HG03558 (cell line): Measurements from ENCODE around the gene PRKAG2.
"Not testable (repeated sequence)": the region's sequence is repeated elsewhere in the genome, so short reads cannot be mapped to it uniquely, and the experiment has no call there.

Source experiments
- ATAC-seq: cut with Tn5 transposase; IDR thresholded peaks from one replicate; pipeline ENCODE4 v1.9.1; 2021; ENCODE audit warnings: moderate number of reproducible peaks; ENCODE audit not compliant: unreplicated experiment; ENCODE audit errors: extremely low read depth

PRKAG2 gene

GRCh38 chr7:151876899-151877777 is at the start of gene PRKAG2:
TSS of gene PRKAG2 (minus strand) at chr7:151877115. CDS start at chr7:151876620, 495 bp downstream.
- no peak for ATAC-seq

DNA sequence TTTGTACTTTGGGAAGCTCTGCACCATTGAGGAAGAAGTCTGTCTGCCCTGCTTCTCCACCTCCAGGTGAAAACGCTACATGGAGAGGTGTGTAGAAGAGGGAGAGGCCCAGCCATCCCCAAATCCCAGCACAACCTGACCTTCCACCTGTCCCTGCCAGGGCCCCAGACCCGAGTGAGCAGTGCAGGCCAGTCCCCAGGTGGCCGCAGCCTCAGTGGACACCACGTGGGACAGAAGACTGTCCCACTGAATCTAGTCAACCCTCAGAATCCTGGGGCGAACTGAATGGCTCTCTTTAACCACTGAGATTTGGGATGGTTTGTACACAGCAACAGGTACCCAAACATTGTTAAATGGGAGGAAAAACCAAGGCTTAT is 49.4 kb upstream of the PRKAG2 start:
- no peak for ATAC-seq

DNA sequence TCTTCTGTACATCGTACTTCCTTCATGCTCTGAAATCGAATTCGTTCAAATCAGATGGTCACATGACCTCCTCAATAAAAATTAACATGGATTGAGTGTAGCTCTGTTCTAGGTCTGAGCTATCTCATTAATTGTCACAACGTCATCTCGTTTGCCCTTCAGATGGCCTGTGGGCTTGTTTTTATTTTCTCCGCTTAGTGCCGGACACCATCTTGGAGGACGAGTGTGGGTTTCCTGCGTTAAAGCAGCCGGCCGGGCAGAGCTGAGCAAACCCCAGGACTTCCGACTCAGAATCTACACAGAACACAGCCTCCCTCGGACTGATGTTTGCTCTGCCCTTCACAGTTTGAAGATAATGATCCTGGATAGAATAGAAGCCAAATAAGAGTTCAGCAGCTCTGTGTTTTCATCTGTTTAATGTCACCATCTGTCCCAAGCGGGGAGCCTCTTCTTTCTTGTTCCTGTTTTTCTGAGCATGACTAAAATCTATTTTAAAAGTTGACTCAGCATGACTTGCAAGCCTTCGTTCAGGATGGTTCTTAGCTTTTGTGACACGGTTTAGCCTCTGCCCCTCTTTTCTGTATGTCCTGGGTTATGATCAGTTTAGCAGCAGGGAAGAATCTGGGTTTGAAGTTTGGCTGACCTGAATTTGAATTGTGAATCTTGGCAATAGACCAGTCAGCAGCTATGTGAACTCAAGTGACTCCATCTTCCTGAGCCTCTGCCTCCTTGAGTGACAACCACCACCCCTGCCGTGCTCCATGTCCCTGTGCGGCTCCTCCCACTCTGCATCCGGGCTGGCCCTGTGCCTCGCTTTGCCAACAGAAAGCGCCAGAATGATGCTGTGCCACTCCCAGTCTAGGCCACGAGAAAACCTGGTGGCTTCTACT is 48.8 kb upstream of the PRKAG2 start:
- no peak for ATAC-seq

DNA sequence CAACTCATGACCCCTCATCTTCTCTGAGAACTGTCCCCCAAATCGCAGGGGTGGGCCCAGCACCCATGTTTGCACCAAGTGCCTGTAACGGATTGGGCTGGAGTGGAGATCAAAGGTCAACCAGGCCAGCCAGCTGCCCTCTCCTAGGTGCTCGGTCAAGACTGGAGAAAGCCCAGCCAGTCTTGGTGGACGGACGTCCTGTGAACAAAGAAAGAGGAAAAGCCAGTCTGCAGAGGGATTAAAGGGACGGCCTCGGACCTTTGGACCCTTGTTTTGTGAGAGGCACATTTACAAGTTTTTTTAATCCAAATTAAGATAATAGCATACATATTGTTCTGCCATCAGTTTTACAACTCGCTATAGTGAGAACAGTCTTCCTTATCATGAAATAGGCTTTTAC is 47.6 kb upstream of the PRKAG2 start:
- no peak for ATAC-seq

- no peak for ATAC-seq
Measured at GRCh38 chr7:151924001-151924400, 47.1 kb upstream of the PRKAG2 start.

DNA sequence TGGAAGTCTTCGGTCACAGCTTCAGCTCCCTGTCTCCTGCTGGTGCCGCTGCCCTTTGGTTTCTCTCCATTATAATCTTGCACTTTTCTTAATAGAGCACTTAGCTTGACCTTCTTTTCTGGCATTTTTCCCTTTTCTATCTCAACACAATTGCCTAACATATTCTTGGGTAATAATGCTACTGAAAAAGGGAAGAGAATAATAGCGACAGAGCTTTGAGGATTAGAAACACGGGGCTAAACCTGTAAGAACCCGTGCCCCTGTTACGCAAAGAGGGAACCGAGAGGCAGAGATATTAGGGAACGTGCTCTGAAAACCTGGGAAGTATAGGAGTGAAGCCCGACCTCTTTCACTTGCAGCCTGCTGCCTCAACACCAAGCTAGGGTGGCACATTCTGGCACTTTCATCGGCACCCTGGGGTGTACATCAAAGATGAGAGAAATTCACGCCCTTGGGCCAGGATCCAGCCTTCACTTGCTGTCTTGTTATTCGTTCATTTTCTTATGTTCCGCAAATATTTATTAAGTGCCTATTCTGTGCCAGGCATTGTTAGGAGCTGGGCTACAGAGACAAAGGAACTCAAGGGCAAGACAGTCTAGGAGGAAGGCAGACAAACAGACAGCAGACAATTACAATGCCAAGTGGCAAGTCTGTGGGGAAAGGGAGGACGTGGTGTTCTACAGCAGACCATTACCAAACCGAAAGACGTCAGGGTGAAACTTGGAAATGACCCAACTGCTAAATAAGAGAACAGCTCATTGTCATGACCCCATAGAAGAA is 46.4 kb upstream of the PRKAG2 start:
- no peak for ATAC-seq

DNA sequence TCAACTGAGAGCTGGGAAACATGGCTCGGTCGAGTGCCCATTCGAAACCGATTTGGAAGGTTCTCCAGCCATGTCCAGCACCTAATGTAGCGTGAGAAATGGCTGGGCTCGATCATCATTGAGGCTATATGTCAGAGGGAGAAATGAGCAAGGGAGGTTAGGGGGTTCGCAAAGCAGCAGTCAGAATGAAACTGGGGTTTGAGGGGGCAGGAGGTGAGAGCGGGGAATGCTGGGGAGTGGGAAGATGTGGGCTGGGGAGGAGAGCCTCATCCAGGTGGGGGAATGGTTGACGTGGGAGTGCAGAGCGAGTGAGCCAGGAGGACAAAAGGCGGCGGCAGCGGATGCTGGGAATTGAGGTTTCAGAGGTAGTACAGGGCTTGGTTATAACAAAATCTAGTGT is 44.5 kb upstream of the PRKAG2 start:
- no peak for ATAC-seq

DNA sequence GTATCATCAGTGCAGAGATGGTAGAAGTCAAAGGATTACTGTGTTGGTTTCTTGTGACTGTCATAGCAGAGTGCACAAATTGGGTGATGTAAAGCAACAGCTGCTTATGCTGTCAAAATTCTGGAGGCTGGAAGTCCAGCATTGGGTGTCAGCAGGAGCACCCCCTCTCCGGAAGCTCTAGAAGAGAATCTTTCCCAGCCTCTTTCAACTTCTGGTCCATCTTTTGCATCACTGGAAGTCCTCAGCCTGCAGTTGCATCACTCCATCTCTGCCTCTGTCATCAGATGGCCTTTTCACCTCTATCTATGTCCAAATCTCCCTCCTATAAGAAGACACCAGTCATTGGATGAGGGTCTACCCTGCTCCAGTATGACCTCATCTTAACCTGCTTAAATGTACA is 43.6 kb upstream of the PRKAG2 start:
- no peak for ATAC-seq

DNA sequence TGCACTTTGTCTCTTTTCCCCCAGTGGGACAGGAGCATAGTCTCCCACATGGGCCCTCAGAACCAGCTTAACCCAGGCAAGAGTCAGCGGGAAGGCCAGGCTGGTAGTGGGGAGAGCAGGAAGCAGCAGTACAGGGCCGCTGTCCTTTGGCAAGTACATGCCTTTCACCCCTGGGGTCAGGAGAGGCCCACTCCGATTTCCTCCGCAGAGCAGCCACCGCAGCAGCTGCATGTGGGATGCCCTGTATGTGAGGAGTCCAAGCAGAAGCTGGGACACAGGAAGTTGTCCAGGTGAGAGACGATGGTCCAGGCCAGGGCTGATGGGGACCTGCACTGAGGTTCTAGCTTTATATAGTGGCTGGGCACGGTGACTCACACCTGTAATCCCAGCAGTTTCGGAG is 42.7 kb upstream of the PRKAG2 start:
- no peak for ATAC-seq

DNA sequence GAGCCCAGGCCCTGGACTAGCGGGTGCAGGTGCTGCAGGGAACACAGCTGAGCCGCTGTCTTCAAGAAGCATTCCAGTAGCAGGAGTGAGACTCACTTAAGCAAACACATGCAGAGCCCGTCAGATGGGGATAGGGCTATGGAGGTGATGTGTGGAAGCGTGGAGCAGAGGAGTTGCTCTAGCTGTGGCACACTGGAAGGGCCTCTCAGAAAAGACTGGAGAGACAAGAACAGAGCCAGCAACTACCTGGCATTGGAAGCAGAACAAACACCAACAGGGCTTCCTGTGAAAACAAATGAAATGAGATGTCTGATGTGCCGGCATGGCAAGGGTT is 41.6 kb upstream of the PRKAG2 start:
- no peak for ATAC-seq

GRCh38 chr7:151917791-151918509 is 41.0 kb upstream of the PRKAG2 start:
- ATAC-seq = no peak

DNA sequence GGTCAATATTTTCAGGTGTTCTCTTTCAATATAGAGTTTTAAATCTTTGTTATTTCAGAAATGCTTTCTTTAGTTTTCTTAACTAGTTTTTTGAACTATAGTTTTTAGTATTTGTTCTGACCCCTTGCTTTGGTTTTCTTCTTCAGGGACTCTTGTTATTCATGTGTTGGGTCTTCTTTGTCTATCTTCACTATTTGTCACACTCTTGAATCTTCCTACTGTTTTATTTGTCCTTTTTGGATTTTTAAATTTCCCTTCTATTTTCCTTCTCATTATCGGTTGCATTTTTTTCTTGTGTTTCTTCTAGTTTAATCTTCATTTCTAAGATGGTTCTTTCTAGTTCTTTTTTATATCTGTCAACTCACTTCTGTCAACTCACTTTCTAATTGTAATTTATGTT is 37.1 kb upstream of the PRKAG2 start:
- ATAC-seq = no peak

DNA sequence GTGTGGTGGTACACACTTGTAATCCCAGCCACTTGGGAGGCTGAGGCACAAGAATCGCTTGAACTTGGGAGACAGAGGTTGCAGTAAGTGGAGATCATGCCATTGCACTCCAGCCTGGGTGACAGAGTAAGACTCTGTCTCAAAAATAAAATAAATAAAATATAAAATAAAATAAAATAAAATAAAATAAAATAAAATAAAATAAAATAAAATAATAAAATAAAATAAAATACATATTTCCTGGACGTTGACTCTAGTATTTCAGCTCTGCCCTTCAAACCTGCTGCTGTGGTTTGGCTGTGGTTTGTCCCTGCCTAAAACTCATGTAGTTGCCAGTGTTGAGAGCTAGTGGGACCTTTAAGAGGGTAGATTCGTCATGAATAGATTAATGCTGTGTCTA is 33.7 kb upstream of the PRKAG2 start:
- not testable (repeated sequence) for ATAC-seq

GRCh38 chr7:151907115-151907514 is 30.2 kb upstream of the PRKAG2 start:
- not testable (repeated sequence) for ATAC-seq

GRCh38 chr7:151905766-151906165 is 28.9 kb upstream of the PRKAG2 start:
- ATAC-seq = no peak

DNA sequence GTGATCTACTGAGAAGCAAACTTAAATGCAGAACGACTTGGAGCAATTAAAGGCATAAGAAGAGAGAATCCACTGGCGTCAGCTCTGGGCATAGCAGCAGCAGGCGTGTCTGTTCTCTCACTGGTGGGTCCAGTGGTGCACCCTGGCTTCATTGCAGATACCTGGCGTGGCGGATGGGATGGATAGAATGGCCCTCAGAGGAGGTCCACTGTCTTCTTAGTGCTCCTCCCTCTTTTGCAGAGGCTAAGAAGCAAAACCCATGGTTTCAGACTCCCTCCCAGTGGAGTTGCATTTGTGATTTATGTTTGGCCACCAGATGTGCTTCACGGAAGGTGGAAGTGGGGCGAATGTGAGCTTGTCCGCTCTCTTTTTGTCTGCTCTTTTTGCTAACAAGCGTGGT is 28.4 kb upstream of the PRKAG2 start:
- no peak for ATAC-seq

GRCh38 chr7:151904270-151904669 is 27.4 kb upstream of the PRKAG2 start:
- no peak for ATAC-seq

GRCh38 chr7:151903249-151904032 is 26.5 kb upstream of the PRKAG2 start:
- ATAC-seq = no peak

GRCh38 chr7:151902311-151902710 is 25.4 kb upstream of the PRKAG2 start:
- no peak for ATAC-seq
